Measurements from ENCODE around the gene GABBR2. TPM values are rescaled to one million over a fixed set of nuclear protein-coding genes. Genes with fewer than 3 reads are reported as not detected.

The GABBR2 gene
- total and polyA plus RNA-seq, 2 of the 8 experiments (the other 6 are each of a cell fraction or from before 2014, with no cell fraction given): 0.50 to 1.2 TPM

GRCh38 chr9:98240475-98240874, 468.3 kb downstream of the GABBR2 start:
- Histone ChIP-seq H2BK20ac (ENCODE audit: low read length) (no peak overlapping the region), H4K91ac (replicated peaks; ENCODE audit: insufficient read length, low read length) (no peak overlapping the region), H3K4me3 (ENCODE audit: extremely low read depth in 1 of 4, insufficient read depth in 2 of 4, low read depth in 3 of 4, low read length in 4 of 4) (no peak overlapping the region), H3K4me1 (replicated peaks in 1 of 4; ENCODE audit: control insufficient read depth in 3 of 4, insufficient read depth in 4 of 4, low read length in 3 of 4) (peaks cover 0 to 3% (median 1%) of the 10 kb centered on the region in 4 experiments; a peak in 3 of 7 replicates), H3K79me1 (ENCODE audit: low read depth, low read length) (no peaks in the 10 kb centered on the region), H4K20me1 (replicated peaks in 1 of 2; ENCODE audit: control insufficient read depth in 1 of 2, insufficient read depth in 2 of 2, low read length in 2 of 2) (no peaks in the 10 kb centered on the region), H3K27ac (ENCODE audit: low read depth, low read length) (no peak overlapping the region), H3K56ac (replicated peaks; ENCODE audit: insufficient read length, low read depth, low read length) (no peak overlapping the region), H2BK12ac (ENCODE audit: low read depth, low read length) (no peak overlapping the region), H3K9me3 (ENCODE audit: insufficient read depth in 2 of 2, low read depth in 1 of 2, low read length in 1 of 2) (no peaks in the 10 kb centered on the region), H2BK5ac (ENCODE audit: low read depth, low read length) (no peak overlapping the region), H3K14ac (ENCODE audit: insufficient read length) (no peak overlapping the region), H3K23me2 (ENCODE audit: low read depth, low read length) (no peaks in the 10 kb centered on the region), H4K8ac (ENCODE audit: extremely low read depth, insufficient read depth, low read length) (no peak overlapping the region), H3K36me3 (ENCODE audit: control insufficient read depth in 2 of 4, insufficient read depth in 4 of 4, low read length in 3 of 4) (no peaks in the 10 kb centered on the region; a peak in 1 of 8 replicates), H3K27me3 (replicated peaks in 1 of 4; ENCODE audit: control insufficient read depth in 3 of 4, extremely low read depth in 1 of 4, insufficient read depth in 3 of 4, low read length in 3 of 4) (no peaks in the 10 kb centered on the region), H2AFZ (ENCODE audit: low read length) (no peak overlapping the region), H3K4ac (replicated peaks; ENCODE audit: insufficient read length, low read depth, low read length) (no peak overlapping the region), H4K5ac (ENCODE audit: insufficient read length, low read depth, low read length) (no peak overlapping the region), H3K18ac (ENCODE audit: extremely low read depth, low read length) (no peak overlapping the region), H2BK120ac (replicated peaks; ENCODE audit: low read depth, low read length) (no peak overlapping the region), H3K4me2 (ENCODE audit: insufficient read depth in 1 of 2, low read depth in 2 of 2, low read length in 2 of 2) (no peak overlapping the region), H3K9ac (replicated peaks in 1 of 4; ENCODE audit: extremely low read depth in 1 of 4, low read depth in 3 of 4, low read length in 3 of 4) (no peak overlapping the region), H2BK15ac (ENCODE audit: low read length) (no peak overlapping the region), H3K79me2 (ENCODE audit: control insufficient read depth in 1 of 2, insufficient read depth in 2 of 2, low read length in 2 of 2) (no peaks in the 10 kb centered on the region), H2AK5ac (ENCODE audit: low read depth, low read length) (no peak overlapping the region), H3K23ac (ENCODE audit: insufficient read length) (no peak overlapping the region)
- FAIRE-seq (no peak), DNase-seq (ENCODE audit: low read depth in 1 of 2, low spot score in 2 of 2) (no peak)
- POLR2A ChIA-PET (ENCODE audit: partially characterized antibody): interaction anchor here (1.0 kb wide), 3 partner anchors 11 to 21 kb away, joined by 3 to 5 read pairs (median 4); partner anchors contain the start of gene TBC1D2
- CTCF ChIA-PET (ENCODE audit: partially characterized antibody): interaction anchor here (0.9 to 3.4 kb wide), 15 partner anchors 8 to 148 kb away, joined by 3 to 18 read pairs (median 7); partner anchors contain the start of gene TBC1D2
- 89% methylated on average over 3 of the region's 3 CpGs; no CpG with 5 or more reads in 1 of the 2 experiments for WGBS, 2 experiments (ENCODE audit: extremely low coverage in 1 of 2, insufficient coverage in 1 of 2, insufficient read length in 1 of 2, insufficient replicate concordance in 2 of 2, low coverage in 1 of 2, low lambda C conversion rate in 2 of 2, missing lambda C conversion rate in 1 of 2)
- TF ChIP-seq FOSL1 (IDR thresholded peaks at IDR 0.05; ENCODE audit: insufficient read depth, low read depth, low read length) (no peak), SIRT6 (IDR thresholded peaks at IDR 0.05; ENCODE audit: low read length) (no peak), HDAC2 (IDR thresholded peaks at IDR 0.05; ENCODE audit: borderline replicate concordance in 1 of 2, low read depth in 2 of 2, low read length in 2 of 2) (no peak), POU5F1 (IDR thresholded peaks at IDR 0.05; ENCODE audit: low read depth, low read length) (no peak), USF2 (IDR thresholded peaks at IDR 0.05; ENCODE audit: low read length) (no peak), ZNF274 (IDR thresholded peaks at IDR 0.05; ENCODE audit: borderline replicate concordance, extremely low read depth, low read length) (no peak), ATF2 (IDR thresholded peaks at IDR 0.05; ENCODE audit: low read length) (no peak), MAFK (IDR thresholded peaks at IDR 0.05; ENCODE audit: low read depth, low read length) (no peak), SRF (IDR thresholded peaks at IDR 0.05; ENCODE audit: low read depth, low read length) (no peak), TAF7 (optimal IDR thresholded peaks at IDR 0.05; ENCODE audit: borderline replicate concordance, low read depth, low read length) (no peak), POLR2A (IDR thresholded peaks at IDR 0.05; ENCODE audit: control extremely low read depth in 1 of 2, low read depth in 2 of 2, low read length in 2 of 2) (no peak)

All from H1 (cell line).